Fibroblast of upper back skin (primary cell): Measurements from ENCODE around the gene NSD1.
A peak's percentile ranks its signal among the peaks of the same experiment; 100 is the strongest.
"Not testable (repeated sequence)": the region's sequence is repeated elsewhere in the genome, so short reads cannot be mapped to it uniquely, and the experiment has no call there.

Source experiments
- DNase-seq: peaks from one replicate; pipeline ENCODE4 v3.0.0-alpha.2; 2013

The NSD1 gene

GRCh38 chr5:177234841-177235240 lies 101.3 kb downstream of the NSD1 start:
- peak; percentile 49 for DNase-seq

- no peak for DNase-seq
Observed at GRCh38 chr5:177241768-177242167, 108.2 kb downstream of the NSD1 start.

GRCh38 chr5:177242304-177242703 lies 108.7 kb downstream of the NSD1 start:
- DNase-seq = no peak

- DNase-seq = no peak
Observed at GRCh38 chr5:177249761-177250537, 116.4 kb downstream of the NSD1 start.

DNA sequence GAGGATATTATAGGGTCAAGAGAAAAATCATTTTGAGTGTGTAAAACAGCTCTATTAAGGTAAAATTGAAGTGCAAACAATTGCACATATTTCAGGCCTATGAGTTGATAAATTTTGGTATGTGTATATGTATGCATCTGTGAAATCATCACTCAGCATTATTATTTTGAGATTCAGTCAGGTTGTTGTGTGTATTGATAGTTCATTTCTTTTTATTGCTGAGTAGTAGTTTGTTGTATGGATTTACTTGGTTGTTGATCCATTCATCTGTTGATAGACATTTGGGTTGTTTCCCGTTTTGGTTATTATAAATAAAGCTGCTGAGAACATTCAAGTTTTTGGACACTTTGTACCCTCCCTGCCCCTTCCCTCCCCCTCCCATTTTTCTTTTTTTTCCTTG lies 119.7 kb downstream of the NSD1 start:
- no peak for DNase-seq

DNA sequence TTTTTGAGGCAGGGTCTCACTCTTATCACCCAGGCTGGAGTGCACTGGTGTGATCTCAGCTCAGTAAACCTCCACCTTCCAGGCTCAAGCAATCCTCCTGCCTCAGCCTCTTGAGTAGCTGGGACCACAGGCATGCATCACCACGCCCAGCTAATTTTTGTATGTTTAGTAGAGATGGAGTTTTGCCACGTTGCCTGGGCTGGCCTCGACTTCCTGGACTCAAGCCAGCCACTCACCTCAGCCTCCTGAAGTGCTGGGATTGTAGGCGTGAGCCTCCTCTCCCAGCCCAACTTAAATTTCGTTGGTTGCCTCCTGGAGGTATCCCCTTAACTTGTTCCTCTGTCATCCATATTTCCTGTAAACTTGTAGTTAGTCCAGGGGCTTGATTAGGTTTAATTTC lies 122.7 kb downstream of the NSD1 start:
- DNase-seq = peak; percentile 23

DNA sequence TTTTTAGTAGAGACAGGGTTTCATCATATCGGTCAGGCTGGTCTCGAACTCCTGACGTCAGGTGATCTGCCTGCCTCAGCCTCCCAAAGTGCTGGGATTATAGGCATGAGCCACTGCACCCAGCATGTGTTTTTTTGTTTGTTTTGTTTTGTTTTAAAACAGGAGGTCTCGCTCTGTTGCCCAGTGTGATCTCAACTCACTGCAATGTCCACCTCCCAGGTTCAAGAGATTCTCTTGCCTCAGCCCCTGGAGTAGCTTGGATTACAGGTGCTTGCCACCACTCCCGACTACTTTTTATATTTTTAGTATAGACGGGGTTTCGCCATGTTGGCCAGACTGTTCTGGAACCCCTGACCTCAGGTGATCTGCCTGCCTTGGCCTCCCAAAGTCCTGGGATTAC lies 125.1 kb downstream of the NSD1 start:
- not testable (repeated sequence) for DNase-seq

DNA sequence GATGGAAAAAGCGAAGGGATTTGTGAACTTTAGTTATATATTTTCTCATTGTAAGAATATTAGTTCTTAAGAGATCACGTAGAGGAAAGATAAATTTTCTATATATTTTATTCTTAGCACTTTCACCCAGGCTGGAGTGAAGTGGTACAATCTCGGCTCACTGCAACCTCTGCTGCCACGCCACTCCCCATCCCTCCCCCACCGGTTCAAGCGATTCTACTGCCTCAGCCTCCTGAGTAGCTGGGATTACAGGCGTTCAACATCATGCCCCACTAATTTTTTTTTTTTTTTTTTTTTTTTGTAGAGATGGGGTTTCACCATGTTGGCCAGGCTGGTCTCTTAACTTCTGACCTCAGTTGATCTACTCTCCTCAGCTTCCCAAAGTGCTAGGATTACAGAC lies 127.4 kb downstream of the NSD1 start:
- no peak for DNase-seq

DNA sequence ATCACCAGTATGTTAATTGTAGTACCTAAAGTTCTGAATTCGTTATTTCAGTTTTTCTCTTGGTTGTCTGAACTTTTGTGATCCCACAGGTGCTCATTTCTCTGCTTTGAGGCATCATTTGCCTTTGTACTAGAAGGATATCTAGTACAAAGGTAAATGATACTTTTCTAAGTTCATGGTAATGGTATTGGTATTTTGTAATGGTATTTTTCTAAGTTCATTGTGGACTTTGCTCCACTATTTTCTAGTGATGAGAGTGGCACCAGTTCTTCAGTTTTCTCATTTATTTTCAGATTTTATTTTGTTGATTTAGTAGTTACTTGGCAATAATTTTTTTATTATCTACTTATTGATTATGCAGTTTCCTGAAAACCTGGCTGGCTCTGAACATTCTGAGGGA lies 127.9 kb downstream of the NSD1 start:
- no peak for DNase-seq

- DNase-seq = no peak
Observed at GRCh38 chr5:177264178-177264577, 130.6 kb downstream of the NSD1 start.

DNA sequence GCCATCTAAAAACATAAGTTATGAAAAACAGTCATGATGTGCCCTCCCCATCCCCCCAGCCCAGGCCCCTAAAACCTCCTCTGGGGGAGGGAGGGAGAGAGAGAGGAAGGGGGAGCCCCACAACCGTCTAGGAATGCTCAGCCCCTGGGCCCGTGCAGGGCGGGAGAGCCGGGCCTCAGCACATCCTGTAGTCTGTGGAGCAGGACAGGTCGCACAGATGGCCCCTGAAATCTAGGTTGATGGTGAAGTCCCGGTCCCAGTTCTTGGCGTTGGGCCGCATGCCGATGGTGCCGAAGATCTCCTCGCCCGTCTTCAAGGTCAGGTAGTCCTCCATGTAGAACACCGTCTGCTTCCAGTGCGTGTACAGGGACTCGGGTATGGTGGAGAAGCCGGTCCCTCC lies 131.8 kb downstream of the NSD1 start:
- no peak for DNase-seq

DNA sequence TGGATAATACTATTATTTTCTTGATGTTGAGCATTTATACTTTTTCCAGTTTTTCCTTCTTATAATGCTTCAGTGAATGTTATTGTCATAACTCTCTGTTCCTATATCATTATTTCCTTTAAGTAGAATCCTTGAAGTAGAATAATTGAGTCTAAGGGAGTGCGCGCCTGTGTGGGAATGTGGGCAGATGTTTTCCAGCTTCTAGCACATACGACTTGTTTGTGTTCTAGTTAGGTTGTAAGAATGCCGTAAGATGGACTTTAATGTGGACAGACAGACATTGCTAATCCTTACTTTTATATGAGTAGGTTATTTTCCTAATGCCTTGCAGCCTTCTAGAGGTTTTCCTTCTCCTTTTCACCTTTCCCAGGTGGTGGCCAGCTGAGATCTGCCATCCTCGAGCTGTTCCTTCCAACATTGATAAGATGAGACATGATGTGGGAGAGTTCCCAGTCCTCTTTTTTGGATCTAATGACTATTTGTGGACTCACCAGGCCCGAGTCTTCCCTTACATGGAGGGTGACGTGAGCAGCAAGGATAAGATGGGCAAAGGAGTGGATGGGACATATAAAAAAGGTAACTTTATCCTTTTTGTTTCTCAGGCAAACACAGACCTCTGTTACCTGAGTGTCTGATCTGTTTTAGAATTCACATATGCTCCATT lies 135.8 kb downstream of the NSD1 start:
- no peak for DNase-seq

DNA sequence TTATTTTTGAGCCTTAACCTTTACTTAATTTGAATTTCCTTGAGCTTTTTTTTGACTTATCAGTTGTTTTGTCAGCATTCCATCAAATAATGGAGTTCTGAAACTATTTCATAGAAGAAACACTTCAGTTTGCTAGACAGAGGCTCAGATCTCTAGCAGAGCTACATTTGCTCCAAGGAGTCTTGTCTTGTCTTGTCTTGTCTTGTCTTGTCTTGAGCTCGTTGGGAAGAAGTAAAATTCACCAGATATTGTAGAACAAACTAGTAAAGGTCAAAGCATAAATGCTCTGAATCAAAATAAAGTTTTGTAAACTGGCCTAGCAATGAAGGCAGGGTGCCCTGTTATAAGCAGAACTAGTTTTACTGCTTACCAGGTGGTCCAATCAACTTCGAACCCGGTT lies 136.4 kb downstream of the NSD1 start:
- DNase-seq = no peak

GRCh38 chr5:177270653-177271052 lies 137.1 kb downstream of the NSD1 start:
- no peak for DNase-seq

- DNase-seq = no peak
Observed at GRCh38 chr5:177271113-177271512, 137.5 kb downstream of the NSD1 start.

DNA sequence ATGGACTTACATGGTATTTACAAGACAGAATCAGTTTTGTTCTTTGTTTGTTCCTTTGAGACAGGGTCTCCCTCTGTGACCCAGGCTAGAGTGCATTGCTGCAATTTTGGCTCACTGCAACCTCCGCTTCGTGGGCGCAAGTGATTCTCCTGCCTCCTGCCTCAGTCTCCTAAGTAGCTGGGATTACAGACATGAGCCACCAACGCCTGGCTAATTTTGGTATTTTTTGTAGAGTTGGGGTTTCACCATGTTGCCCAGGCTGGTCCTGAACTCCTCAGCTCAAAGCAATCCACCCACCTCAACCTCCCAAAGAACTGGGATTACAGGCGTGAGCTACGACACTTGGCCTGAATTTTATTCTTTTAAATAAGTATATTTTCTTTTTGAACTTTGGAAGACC lies 142.3 kb downstream of the NSD1 start:
- no peak for DNase-seq

DNA sequence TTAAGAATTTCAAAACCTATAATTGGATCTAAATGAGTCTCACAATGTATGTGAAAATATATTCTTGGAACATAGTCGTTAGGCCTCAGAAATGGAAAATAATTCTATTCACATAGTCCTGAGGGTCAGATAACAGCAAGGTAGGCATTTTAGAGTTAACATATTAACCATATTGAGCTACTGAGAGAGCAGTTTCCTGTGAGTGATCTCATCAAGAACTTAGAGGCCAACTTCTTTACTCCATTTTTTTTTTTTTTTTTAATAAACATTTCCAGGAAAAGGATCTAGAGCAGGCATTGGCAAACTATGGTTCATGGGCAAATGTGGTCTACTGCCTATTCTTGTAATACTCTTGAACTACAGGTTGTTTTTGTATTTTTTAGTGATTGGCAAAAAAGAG lies 143.3 kb downstream of the NSD1 start:
- DNase-seq = no peak

- DNase-seq = no peak
Observed at GRCh38 chr5:177288191-177288590, 154.6 kb downstream of the NSD1 start.

DNA sequence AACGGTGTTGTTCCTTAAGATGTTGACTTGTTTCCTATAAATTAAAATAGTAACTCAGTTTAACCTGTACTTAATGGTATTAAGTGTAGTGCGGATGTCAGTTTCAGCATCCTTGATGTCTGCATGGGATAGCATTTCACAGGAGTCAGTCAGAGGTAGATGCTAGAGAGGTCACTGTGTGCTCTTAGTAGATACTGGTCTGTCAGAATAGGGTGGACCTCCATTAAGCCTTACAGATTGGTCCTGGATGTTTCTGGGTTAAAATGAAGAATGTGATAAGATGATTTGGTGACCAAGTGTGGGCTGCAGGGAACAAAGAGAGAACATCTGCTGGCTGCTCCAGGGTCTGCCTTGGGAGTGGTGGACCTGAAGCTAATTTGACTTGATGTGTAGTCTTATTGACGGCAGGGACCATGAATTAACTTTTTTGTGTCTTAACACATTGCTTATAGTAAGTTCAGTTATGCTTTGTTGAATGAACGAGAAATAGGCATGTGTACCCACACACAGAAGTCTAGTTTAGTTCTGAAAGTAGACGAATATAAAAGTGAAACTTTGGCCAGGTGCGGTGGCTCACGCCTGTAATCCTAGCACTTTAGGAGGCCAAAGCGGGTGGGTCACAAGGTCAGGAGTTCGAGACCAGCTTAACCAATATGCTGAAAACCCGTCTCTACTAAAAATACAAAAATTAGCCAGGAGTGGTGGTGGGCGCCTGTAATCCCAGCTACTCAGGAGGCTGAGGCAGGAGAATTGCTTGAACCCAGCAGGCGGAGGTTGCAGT lies 157.4 kb downstream of the NSD1 start:
- DNase-seq = no peak

DNA sequence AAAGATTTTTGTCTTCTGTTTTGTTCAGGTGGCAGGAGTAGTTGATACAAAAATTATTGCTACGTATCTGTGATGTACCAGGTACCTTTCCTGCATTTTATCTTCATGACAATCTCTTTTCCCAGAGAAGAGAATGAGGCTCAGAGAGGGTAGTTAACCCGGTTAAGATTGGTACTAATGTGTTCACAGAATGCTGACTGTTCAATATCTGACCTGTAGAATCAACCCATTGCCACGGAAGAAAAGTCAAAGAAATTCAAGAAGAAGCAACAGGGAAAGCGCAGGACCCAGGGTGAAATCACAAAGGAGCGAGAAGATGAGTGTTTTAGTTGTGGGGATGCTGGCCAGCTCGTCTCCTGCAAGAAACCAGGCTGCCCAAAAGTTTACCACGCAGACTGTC lies 158.2 kb downstream of the NSD1 start:
- no peak for DNase-seq

- DNase-seq = no peak
Observed at GRCh38 chr5:177293819-177294581, 160.4 kb downstream of the NSD1 start.

DNA sequence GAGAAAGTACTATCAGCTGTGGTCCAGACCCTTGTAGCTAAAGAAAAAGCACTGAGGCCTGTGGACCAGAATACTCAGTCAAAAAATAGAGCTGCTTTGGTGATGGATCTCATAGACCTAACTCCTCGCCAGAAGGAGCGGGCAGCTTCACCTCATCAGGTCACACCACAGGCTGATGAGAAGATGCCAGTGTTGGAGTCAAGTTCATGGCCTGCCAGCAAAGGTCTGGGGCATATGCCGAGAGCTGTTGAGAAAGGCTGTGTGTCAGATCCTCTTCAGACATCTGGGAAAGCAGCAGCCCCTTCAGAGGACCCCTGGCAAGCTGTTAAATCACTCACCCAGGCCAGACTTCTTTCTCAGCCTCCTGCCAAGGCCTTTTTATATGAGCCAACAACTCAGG lies 161.1 kb downstream of the NSD1 start:
- DNase-seq = no peak

DNA sequence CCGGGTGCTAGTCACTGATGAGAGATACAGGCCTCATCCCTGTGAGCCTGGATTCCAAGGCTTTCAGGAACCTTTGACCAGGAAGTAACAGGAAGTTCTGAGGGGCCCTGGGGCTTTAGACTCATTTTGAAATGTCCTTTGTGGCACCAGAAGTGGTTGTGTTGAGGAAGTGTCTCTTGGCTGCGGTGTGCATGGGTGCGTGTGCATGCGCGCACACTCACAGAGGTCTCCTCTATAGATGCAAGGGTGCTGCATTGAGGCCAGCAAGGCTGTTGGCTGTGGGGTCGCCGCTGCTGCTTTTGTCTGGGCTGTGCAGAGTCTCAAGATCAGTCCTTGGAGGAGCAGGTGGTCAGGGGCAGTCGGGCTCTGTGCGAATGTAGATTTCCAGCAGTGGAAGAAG lies 162.4 kb downstream of the NSD1 start:
- no peak for DNase-seq
